Dermis microvascular lymphatic vessel endothelial cell (primary cell): Measurements from ENCODE around the gene PRKAB1. TPM values are rescaled to one million over a fixed set of nuclear protein-coding genes. Genes with fewer than 3 reads are reported as not detected.

Source experiments
- DNase-seq, 2 donors: peaks; one replicate each; pipeline versions ENCODE4 v3.0.0 to v3.0.0-alpha.2; 2010; ENCODE audit warnings: low read depth in 2 of 2
- total RNA-seq: library from RNA; depleted of rRNA; stranded (reverse); fragments of >200 nt; gene quantifications from 2 replicates; pipeline ENCODE4 v1.2.1, GENCODE V29; 2014

PRKAB1 gene
- total RNA-seq, 1 donor from 2014 or later = 11.4 TPM

DNA sequence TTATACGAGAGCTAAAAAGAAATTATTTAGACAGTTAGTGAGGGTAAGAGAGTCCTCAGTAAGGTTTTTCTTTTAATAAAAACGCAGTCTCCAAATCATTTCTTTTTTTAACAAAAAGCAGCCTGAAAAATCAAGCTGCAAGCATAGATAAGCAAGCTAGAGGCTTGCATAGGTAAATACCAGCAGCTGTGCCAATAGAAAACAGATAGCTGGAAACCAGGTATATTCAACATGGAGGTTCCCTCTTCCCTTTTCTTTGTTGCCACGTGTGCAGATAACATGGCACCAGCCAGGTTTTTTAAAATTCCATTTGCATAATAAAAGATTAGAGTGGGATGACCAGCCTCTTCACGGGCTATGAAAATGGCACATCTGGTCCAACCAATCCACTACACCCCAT, 6.1 kb upstream of the PRKAB1 start:
- DNase-seq = no peak

DNA sequence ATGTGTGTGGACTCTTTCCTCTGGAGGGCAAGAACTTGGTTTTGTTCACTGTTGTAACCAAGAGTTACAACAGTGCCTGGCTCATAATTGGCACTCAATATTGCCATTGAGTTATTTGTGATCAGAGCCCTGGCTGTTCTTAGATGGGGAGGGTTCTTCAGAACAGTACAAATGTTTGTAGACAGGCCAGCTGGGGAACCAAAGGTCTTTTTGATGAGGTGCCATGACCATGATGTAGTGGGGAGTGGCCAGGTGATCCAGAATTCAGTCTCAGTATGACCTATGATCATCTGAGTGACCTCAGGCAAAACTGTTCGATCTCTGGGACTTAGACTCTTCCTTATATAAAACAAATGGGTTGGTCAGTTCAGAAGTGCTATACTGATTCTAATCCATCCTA, 3.3 kb upstream of the PRKAB1 start:
- DNase-seq = no peak

DNA sequence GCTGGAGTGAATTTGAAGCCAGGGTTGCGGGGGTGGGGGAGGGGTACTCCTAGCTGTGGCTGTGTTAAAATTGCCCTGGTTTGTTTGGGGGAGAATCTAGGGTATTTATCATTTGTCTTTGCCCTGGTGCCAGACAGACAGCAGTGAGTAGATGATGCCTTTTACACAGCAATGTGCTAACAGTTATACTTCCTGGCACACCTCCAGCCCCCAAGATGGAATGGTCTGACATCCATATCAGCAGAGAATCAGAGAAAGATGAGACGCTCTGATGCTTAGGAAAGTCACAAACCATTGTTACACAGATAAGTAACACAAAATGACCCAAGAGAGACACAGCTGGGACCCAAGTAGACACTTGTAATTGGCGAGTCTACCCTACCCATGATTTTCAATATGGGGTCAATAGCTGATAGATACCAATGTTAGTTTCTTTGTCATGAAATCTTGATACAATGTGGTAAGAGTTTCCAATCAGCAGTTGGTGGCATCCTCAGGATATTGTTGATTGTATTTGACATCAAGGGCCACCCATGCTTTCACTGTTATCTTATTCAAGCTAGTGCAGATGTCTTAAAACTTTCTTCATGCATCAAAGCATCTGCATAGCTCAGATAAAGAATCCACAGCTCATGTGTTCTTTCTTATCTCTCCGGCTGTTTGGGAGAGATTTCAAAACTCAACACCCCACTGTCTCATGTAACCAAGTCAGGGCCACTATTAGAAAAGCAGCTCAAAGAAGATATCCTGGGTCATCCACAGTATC, 2.6 kb upstream of the PRKAB1 start:
- DNase-seq = no peak

DNA sequence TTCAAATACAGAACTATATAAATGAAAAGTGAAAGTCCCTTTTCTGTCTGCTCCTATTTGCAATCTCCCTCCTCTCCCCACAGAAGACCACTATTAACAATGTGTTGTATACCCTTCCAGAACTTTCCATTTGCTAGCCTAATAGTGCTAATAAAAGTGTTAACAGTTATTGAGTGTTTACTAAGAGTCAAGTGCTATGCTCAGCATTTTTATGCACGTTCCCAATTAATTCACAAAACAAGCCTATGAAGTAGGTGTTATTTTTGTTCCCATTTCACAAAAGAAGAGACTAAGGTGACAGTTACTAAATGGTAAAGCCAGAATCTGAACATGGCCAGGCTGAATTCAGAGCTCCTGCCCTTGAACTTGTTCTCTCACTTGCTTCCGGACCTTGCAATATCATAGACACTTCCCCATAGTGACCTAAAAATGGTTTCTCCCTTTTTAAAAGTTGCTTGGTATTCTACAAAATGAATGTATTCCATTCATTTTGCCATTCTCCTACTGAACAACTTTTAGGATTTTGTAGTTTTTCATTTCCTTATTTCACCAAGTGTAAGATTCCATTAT, 1.6 kb upstream of the PRKAB1 start:
- DNase-seq = no peak

DNA sequence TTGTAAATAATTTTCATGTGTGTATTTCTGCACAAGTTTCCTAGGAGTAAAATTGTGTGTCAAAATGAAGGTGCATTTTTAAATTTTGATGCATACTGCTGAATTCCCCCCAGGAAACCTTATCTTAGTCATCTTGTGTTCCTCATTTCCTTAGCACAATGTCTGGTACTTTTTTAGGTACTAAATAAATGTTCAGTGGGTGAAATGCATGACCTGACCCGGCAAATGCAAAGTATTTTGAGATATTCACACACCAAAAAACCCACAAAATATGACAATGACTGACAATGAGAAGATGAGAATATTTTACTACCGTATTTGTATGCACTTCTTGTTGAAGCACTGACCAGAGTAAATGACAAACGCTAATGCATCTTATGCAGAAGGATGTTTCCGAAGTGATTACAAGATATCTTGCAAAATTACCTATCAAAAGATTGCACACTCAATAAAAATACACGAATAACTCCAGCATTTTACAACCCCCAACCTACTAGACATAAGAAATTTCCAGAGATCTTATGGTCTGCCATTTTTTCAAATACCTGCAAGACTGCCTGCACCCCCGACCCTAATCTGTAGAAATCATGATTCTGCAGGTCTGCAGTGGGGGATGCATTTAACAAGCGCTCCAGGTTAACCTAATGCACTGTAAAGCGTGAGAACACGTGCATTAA, 895 bp upstream of the PRKAB1 start:
- DNase-seq = no peak

DNA sequence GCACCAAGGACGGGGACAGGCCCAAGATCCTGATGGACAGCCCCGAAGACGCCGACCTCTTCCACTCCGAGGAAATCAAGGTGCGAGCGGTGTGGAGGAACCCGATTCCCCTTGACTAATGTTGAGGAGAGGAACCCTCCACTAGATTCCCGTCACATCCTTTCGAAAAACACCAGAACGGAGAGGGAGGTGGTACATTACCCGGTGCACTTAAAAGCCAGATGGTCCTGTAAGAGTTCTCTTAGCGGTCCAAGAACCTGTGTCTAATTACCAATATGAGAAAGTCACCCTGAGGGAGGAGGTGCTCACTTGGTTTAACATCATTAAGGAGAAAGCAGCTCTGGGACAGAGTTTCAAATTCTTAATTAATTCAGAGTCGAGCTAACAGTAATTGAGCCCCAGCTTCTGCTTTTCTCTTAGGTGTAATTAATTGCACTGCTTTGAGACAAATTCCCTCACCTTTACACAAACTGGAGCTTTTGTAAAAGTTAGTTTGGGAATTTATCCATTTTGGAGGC, 450 bp downstream of the PRKAB1 start:
- peak in 1 of 2 donors; percentile 21 for DNase-seq

DNA sequence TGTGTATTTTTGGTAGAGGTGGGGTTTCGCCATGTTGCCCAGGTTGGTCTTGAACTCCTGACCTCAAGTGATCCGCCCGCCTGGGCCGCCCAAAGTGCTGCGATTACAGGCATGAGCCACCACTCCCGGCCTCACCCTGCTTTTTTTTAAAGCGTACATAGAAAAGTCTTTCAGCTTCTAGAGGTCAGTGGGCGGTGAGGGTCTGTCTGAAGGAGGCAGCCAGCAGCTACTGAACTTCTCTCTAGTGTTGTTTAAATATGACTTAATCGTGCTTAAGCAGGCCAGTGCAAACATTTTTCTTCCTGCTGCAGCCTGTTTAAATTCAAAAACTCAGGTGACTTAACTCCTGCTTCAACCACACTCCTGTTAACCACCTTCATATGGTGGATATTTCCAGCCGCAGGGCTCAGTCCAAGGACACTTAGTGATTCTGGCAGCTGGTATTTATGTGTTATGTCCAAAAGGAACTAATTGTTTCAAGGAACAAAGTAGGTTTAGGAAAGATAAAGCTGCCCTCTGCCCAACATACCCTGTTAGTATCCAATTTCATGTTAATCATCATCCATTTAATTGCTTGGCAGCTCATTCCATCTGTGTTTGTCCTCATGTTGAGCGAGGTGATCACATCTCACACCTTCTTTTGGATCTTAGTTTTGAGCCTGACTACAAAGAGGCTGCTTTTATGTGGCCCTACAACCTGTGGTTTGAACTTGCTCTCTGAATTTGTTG, 2.0 kb downstream of the PRKAB1 start:
- DNase-seq = no peak

DNA sequence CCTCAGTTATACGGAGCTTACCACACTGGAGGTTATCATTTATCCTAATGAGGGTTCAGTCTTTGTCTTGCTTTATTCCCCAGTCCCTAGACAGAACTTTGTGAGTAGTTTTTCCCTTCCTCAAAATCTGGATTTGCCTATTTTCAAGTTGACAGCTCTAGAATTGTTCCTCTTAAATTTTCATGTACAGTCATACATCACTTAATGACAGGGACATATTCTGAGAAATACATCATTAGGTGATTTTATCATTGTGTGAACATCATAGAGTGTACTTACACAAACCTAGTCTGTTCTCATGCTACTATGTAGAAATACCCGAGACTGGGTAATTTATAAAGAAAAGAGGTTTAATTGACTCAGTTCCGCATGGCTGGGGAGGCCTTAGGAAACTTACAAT, 3.1 kb downstream of the PRKAB1 start:
- DNase-seq = no peak

DNA sequence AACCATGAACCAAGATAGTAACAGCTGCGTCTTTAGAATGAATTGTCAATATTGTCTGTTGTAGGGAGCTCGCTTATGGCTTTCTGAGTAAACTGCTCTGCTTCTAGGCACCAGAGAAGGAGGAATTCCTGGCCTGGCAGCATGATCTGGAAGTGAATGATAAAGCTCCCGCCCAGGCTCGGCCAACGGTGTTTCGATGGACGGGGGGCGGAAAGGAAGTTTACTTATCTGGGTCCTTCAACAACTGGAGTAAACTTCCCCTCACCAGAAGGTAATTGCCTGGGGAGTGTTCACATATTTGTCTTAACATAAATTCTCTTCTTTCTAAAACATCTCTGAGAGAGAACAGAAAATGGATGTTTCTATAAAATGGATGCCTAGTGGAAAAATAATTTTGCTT, 4.3 kb downstream of the PRKAB1 start:
- no peak for DNase-seq

DNA sequence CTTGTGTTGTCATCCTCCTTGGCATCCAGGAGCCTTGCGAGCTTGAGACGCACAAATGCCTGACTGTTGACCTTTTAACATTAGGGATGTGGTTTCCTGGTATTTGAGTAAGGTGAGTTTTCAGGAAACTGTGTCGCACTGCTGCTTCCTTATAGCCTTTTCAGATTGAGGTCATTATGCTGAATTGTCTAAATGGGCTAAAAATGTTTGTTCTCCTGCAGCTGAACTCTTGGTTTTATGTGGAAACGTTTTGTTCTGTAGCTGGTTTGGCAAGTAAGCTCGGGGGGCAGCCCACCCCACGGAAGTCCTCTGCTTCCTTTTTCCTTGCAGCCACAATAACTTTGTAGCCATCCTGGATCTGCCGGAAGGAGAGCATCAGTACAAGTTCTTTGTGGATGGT, 5.7 kb downstream of the PRKAB1 start:
- DNase-seq = peak; percentile 89 to 94

DNA sequence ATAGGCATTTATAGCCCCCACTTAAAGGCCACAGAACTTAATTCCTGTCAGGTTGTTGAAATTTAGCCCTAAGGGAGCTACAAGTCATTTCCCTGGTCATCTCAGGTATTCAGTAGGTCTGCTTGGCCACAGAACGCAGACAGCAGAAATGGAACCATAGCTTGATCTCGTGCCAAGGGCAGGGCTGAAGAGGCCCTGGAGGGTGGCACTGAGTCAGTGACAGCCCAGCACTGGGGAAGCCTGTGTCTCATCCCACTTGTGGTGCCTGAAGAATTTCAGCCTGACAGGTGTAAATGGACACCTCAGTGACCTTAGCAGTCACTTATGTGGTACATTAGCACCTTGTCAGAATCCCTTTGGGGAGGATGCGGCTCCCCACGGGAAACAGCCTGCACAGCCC, 6.6 kb downstream of the PRKAB1 start:
- no peak for DNase-seq

DNA sequence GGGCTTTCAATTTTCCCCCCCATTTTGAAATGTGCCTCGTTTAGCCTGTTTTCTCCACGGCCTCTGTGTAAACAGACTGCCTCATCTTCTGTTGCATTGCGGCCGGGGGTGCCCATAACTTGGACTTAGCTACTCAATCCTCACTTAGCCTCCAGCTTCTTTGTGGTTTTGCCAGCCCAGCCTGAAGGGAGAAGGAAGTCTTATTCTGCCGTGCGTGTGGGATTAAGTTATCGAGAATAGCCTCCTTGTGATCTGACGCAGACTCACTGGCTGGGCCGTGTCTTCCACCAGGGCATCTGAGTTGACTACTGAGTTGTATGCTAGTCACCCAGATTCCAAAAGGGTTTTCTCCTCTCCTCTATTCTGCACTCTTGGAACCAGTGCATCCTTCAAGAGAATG, 8.1 kb downstream of the PRKAB1 start:
- no peak for DNase-seq

DNA sequence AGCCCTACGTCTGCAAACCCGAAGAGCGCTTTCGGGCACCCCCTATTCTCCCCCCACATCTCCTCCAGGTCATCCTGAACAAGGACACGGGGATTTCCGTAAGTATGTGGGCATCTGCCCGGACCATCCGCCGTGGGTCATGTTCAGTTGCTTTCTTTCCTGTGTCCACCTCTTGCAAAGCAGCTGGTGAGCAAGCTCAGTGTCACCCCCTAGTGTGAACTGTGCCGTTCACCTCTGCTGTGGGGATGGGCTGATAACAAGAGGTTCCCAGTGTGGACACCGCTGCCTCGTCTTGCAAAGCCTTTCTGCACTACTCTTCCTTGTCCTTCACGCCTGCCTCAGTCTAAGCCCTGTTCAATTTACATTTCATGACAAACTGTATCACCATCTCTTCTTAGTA, 8.6 kb downstream of the PRKAB1 start:
- DNase-seq = no peak

DNA sequence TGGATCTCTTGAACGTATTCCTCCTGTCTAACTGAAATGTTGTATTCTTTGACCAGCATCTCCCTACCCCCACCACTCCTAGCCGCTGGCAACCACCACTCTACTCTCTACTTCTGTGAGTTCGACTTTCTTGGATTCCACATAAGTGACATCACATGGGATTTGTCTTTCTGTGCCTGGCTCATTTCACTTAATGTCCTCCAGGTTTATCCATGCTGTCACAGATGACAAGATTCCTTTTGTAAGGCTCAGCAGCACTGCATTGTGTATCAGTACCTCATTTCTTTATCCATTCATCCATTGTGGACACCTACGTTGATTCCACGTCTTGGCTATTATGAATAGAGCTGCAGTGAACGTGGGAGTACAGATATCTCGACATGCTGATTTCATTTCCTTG, 10.5 kb downstream of the PRKAB1 start:
- no peak for DNase-seq

DNA sequence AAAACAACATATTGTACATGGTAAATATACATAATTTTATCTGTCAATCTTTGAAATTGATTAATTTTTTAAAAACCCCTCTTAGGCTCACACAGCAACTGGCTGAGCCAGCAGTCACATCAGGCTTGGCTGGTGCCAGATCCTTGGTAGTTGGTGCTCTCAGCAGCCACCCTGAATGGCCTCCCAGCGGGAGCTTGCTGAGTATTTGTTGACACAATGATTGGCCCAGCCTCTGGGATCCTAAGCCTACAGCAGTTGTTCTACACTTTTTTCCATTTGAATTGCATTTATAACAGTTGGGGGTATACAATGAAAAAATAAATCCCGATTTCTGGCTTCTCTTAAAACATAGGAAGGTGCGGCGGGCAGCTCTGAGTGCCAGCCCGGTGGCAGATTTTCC, 11.1 kb downstream of the PRKAB1 start:
- no peak for DNase-seq

DNA sequence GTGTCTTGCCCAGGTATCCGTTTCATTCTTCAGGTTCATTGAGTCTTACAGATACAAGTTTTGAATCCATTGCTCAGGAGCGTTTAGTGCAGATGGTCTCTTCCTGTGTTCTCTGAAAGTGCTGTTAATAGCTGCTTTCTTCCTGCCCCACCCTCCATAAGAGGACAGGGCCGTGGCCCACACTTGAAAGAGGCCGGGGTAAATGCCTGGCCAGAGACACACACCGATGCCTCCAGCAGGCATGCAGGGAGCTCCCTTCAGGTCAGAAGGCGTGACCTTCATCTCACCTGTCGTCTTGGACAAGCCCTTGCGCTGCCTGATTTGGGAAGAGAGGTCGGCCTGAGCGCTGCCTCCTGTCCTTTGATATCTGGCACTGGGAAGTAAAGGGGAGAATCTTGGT, 11.6 kb downstream of the PRKAB1 start:
- no peak for DNase-seq

DNA sequence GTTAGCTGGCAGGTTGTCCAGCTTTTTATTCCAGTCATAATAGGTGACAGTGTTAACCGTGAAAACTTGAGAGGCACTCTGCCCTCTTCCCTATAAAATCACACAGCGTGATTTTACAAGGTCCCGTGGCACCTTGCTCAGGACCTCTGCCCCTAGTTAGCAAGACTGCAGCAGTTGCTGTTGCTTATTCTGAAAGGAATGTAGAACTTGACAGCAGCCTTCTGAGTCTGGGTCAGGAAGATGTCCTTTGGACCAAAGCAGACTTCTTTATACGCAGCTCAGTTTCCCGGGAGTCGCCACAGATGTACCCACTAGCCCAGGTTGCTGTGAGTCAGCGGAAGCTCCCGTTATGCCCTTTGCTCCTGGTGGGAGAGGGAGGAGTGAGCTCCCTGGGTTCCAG, 13.2 kb downstream of the PRKAB1 start:
- DNase-seq = no peak

DNA sequence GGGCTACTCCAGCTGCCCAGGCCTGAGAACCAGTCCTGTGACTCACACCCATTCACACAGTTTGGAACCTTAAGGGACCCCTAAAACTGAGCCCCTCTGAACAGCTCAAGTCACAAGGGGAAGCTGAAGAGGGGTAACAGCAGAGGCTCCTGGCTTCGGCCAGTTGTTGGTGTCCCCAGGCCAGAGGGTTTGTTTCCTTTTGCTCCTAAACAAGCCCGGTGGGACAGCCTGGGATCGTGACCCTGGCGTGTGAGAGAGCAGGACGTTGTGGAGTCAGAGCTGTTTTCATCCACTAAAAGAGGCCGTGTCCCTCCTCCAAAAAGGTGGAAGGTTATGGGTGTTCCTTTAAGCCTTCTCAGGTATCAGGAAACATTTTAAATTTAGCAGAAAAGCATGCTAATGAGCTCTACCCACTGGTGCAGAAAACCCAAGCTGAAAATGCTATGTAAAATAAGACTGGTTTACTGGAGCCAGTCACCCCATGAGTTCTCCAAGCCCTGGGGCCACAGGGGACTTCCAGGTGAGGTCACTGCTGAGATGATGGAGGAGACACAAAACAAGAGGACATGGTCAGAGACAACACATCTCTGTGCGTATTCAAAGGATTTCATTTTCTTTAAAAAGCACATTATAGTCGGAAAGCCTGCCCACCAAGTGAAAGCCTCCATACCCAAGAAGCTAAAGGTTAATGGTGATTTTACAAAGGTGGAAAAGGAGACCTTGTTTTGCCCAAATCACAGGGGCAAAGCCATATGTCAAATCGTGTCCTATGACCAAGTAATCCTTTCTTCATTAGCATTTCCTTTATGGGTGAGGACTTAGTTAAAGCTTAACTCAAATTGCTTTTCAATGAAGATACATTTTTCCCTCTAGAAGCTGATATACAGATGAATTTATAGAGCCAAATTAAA, 14.1 kb downstream of the PRKAB1 start:
- no peak for DNase-seq

DNA sequence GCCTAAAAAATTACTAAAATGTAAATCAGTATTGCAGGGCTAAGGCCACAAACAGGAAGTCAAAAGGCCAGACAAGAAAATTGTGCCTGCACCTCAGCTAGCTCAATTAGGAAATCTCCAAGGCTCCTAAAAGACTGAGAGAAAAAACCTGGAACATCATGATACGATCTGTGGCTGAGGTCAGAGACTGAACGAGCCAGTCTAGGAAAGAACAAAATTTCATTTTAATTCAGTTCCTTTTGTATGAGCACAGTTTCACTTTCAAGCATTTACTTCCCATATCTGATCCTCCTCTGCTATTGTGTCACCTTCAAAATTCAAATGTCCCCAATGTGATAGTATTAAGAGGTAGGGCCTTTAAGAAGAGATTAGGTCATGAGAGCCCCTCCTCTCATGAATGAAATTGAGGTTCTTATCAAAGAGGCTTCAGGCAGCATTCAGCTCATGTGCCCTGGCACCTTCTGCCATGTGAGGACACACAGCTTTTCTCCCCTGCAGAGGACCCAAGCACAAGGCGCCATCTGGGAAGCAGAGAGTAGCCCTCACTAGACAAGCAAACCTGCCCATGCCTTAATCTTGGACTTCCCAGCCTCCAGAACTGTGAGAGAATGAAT, 14.8 kb downstream of the PRKAB1 start:
- no peak for DNase-seq

DNA sequence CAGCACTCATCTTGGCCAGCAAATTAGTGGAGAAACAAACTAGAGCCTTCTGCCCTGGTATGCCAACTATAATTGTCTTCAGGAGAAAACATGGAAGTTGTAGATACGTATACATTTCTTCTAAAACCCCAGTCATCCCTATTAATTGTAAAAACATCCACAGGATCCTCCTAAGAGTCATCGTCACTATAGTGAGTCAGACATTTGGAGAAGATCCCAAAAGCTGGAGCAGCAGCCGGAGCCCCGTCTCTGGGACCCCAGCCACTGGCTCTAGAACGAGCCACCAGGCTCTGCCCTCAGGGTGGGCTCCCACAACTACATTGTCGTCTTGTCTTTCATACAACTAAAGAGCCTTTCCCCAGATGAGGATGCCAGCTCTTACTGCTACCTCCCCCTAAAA, 15.5 kb downstream of the PRKAB1 start:
- no peak for DNase-seq

DNA sequence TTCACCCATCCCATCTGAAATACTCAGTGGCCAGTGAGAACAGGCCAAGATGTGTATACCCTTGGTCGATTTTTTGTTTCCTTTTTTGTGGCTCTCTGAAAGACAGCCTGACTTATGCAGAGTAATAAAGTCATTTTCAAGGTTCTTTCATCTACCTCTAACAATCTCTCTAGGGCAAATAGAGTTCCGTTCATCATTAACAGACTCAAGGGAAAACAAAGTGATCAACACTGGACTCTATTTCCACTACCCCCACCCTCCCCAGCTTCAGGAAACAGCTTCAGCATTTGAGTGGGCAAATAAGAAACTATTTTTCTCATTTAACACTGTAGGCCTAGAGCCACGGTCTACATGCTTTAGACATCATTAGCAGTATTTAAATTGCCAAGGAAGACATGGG, 15.9 kb downstream of the PRKAB1 start:
- no peak for DNase-seq
